ENCODE data around the gene MAP3K14.

Gene MAP3K14

DNA sequence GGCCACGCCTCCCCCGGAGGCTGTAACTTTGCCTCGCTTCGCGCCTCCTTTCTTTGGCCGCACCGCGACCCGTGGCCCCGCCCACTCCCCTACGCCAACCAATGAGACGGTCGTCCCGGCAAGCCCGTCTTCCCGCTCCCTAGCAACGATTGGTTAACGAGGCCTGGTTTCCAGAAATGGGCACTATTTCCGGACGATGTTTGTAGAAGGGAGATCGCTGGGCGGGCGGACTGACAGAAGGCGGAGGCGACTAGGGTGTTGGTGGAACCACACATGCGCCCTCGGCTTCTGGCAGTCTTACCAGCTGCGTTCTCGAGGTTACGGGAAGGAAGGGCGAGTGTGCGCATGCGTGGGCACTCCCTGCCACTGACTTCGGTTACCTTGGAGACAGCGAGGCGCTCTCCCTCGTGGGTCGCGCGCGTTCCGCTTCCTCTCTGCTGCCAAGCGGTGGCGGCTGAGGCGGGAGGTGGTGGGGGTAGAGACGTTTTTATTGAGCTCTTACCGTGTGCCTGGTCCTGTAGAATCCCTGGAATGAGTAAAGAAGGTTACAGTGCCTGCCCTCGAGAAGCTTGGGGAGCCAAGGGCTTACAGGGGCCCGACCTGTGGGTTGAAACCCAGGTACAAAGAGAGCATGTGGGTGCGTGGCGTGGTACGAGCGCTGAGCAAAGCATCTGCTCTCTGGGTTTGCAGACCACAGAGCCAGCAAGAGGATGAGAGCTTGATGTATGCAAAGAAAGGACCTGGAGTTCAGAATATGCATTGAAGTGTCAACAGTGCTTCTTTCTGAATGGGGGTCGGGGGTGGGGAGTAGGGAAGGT, 500 bp upstream of the MAP3K14 start:
- peak overlapping the region; percentile 59 for H3K4me3 ChIP-seq (ENCODE audit: low read length)
- TF ChIP-seq, protein P1, sequence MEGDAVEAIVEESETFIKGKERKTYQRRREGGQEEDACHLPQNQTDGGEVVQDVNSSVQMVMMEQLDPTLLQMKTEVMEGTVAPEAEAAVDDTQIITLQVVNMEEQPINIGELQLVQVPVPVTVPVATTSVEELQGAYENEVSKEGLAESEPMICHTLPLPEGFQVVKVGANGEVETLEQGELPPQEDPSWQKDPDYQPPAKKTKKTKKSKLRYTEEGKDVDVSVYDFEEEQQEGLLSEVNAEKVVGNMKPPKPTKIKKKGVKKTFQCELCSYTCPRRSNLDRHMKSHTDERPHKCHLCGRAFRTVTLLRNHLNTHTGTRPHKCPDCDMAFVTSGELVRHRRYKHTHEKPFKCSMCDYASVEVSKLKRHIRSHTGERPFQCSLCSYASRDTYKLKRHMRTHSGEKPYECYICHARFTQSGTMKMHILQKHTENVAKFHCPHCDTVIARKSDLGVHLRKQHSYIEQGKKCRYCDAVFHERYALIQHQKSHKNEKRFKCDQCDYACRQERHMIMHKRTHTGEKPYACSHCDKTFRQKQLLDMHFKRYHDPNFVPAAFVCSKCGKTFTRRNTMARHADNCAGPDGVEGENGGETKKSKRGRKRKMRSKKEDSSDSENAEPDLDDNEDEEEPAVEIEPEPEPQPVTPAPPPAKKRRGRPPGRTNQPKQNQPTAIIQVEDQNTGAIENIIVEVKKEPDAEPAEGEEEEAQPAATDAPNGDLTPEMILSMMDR (conservative IDR thresholded peaks at IDR 0.05; ENCODE audit: low read depth, low read length), result no peak
- DNase-seq (ENCODE audit: low read depth), result peak; percentile 100

DNA sequence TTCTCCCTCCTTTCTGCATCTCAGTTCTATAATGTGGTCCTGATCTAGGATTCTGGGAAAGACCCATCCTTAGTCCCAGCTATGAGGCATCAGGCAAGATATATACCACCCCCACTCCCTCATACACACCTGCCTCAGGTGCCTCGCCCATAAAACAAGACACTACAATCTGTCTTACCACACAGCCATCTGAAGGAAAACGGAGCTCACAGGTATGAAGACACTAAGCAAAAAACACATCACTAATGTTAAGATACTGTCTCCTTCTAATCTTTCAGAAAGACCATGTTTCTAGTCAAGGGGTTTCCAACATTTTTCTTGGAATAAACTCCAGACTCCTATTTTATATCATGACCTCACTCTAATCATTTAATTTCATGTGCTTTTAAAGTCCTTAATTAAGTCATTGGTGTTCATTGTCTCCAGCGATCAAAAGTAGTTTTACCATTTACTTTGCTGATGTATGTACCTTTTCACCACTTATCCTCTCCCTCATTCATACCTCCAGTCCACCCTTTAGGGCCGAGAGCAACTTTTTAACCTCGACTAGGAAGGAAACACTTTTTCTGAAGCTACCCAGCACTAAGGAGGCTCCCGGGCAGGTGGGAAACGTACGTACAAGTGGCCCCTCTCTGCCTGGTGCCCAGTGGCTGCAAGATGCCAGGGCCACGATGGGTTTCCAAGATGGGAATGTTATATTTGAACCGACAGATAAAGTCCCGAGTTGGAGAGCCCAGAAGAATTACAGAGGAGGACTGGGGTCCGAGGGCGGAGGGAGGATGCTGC, 979 bp downstream of the MAP3K14 start:
- TF ChIP-seq, protein P1 (conservative IDR thresholded peaks at IDR 0.05; ENCODE audit: low read depth, low read length), result no peak
- no peak for DNase-seq (ENCODE audit: low read depth)
- peak overlapping the region; percentile 79 for H3K4me3 ChIP-seq (ENCODE audit: low read length)

DNA sequence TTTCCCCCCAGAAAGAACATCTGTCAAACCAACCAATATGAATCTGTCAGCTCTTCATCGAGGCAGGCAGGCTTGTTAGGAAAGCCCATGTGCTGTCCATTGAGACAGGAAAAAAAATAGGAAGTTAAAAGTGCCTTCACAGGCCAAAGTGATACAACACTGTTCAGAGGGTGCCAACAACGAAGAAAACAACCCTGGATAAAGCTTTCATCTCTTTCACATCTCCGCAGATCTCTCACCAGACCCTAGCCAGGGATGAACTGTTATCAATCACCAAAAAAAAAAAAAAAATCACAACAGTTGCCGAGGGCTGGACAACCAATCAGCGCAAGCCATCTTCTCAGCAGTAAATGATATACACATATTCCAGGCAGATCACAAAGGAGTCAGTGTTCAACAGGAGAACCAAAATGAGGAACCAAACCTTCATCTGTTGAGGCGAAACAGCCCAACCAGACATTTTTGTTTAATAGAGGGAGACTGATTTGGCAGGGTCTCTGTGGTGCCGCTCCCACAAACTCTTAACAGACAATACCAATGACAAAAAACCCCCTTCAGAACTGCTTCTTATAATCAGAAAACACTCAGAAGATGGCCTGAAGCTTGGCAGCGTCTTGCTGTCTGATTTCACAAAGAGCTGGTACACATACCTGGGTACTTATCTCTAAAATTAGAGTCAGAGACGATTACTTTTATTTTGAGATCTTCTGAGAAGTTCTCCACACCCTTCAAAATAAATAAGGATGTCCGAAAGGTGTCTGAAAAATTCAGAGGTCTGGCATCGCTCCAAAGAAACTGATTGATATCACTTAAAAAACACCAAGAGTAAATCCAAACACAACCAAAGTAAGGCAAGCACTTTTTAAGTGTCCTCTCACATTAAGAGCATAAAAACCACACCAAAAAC, 1.8 kb downstream of the MAP3K14 start:
- H3K4me3 ChIP-seq (ENCODE audit: low read length), result peak overlapping the region; percentile 79
- no peak for DNase-seq (ENCODE audit: low read depth)
- TF ChIP-seq, protein P1 (conservative IDR thresholded peaks at IDR 0.05; ENCODE audit: low read depth, low read length), result no peak

DNA sequence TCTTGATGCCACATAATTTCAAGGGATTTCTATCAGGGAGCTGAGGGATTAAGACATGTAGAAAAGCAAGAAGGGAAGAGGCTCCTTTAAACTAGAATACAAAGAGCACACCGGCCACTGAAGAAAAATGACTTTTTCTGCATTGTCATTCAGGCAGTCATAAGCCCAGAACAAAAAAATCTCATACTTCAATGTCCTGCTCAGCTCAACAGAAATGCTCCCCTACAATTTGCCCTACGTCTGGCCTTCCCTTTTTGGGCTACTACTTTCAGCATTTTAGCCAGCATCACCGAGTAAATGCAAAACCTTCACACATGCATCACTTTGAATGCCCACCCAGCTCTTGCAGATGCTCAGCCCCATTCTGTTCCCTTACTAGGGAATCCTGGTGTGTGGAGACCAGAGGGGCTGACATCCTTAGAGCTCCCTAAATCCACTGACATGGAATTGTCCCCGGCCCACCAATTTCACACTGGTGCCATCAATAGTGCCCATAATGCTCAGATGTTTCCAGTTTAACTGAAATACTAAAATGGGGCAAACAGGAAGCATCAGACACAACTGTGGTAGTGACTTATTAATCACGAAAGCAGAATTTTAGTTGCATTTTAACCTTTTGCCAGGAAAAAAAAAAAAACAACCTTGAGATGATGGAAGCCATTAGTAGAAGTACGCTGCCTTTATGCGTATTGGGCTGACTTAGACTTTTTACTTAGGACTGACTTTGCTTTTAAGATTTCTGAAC, 2.7 kb downstream of the MAP3K14 start:
- no peak for DNase-seq (ENCODE audit: low read depth)
- TF ChIP-seq, protein P1 (conservative IDR thresholded peaks at IDR 0.05; ENCODE audit: low read depth, low read length), result no peak
- no peak overlapping the region for H3K4me3 ChIP-seq (ENCODE audit: low read length)

DNA sequence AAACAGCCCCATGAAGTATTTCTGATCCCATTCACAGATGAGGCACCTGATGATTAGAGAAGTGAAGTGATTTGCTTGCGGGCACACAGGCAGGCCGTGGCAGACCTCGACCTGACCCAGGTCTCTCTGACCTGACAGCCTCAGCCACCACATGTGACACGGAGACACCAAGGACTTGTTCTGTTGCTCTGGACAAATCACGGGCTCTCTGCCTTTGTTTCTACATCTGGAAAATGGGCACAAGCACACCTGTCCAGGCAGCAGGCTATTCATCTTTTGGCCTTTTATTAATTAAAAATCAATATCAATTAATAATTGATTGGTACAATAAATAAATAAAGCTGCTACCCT, 3.4 kb downstream of the MAP3K14 start:
- no peak for DNase-seq (ENCODE audit: low read depth)
- TF ChIP-seq, protein P1 (conservative IDR thresholded peaks at IDR 0.05; ENCODE audit: low read depth, low read length), result no peak
- H3K4me3 ChIP-seq (ENCODE audit: low read length), result no peak overlapping the region

All from retinal pigment epithelial cell (primary cell).